ENCODE results near the gene VPS33A. TPM values are rescaled to one million over a fixed set of nuclear protein-coding genes. Genes with fewer than 3 reads are reported as not detected.
A peak's percentile ranks its signal among the peaks of the same experiment; 100 is the strongest.
"Not testable (repeated sequence)": the region's sequence is repeated elsewhere in the genome, so short reads cannot be mapped to it uniquely, and the experiment has no call there.

The VPS33A gene
- polyA plus RNA-seq, 3 donors = 16.6 to 19.1 (median 18.2) TPM

- DNase-seq (ENCODE audit: extremely low read depth in 1 of 11, low read depth in 9 of 11, low spot score in 4 of 11) = no peak
Observed at GRCh38 chr12:122276242-122276641, 9.9 kb upstream of the VPS33A start.

- DNase-seq (ENCODE audit: extremely low read depth in 1 of 11, low read depth in 9 of 11, low spot score in 4 of 11) = no peak
Observed at GRCh38 chr12:122275459-122275858, 9.2 kb upstream of the VPS33A start.

GRCh38 chr12:122265886-122266229, 436 bp downstream of the VPS33A start:
- DNase-seq (ENCODE audit: extremely low read depth in 1 of 11, low read depth in 9 of 11, low spot score in 4 of 11) = peak in 2 of 11 donors; percentile 4 to 8

- DNase-seq (ENCODE audit: extremely low read depth in 1 of 11, low read depth in 9 of 11, low spot score in 4 of 11) = no peak
Observed at GRCh38 chr12:122265476-122265875, 818 bp downstream of the VPS33A start.

- DNase-seq (ENCODE audit: extremely low read depth in 1 of 11, low read depth in 9 of 11, low spot score in 4 of 11) = not testable (repeated sequence)
Observed at GRCh38 chr12:122260735-122261134, 5.6 kb downstream of the VPS33A start.

- DNase-seq (ENCODE audit: extremely low read depth in 1 of 11, low read depth in 9 of 11, low spot score in 4 of 11) = not testable (repeated sequence)
Observed at GRCh38 chr12:122258939-122259338, 7.4 kb downstream of the VPS33A start.

- DNase-seq (ENCODE audit: extremely low read depth in 1 of 11, low read depth in 9 of 11, low spot score in 4 of 11) = not testable (repeated sequence)
Observed at GRCh38 chr12:122258462-122258861, 7.8 kb downstream of the VPS33A start.

- no peak for DNase-seq (ENCODE audit: extremely low read depth in 1 of 11, low read depth in 9 of 11, low spot score in 4 of 11)
Observed at GRCh38 chr12:122250536-122250935, 15.8 kb downstream of the VPS33A start.

GRCh38 chr12:122250047-122250446, 16.2 kb downstream of the VPS33A start:
- no peak for DNase-seq (ENCODE audit: extremely low read depth in 1 of 11, low read depth in 9 of 11, low spot score in 4 of 11)

- DNase-seq (ENCODE audit: extremely low read depth in 1 of 11, low read depth in 9 of 11, low spot score in 4 of 11) = no peak
Observed at GRCh38 chr12:122245553-122245952, 20.7 kb downstream of the VPS33A start.

- DNase-seq (ENCODE audit: extremely low read depth in 1 of 11, low read depth in 9 of 11, low spot score in 4 of 11) = no peak
Observed at GRCh38 chr12:122244565-122245371, 21.5 kb downstream of the VPS33A start.

GRCh38 chr12:122243965-122244364, 22.3 kb downstream of the VPS33A start:
- no peak for DNase-seq (ENCODE audit: extremely low read depth in 1 of 11, low read depth in 9 of 11, low spot score in 4 of 11)

GRCh38 chr12:122238861-122239260, 27.4 kb downstream of the VPS33A start:
- no peak for DNase-seq (ENCODE audit: extremely low read depth in 1 of 11, low read depth in 9 of 11, low spot score in 4 of 11)

GRCh38 chr12:122235741-122236140, 30.6 kb downstream of the VPS33A start:
- no peak for DNase-seq (ENCODE audit: extremely low read depth in 1 of 11, low read depth in 9 of 11, low spot score in 4 of 11)

GRCh38 chr12:122232691-122233090, 33.6 kb downstream of the VPS33A start:
- no peak for DNase-seq (ENCODE audit: extremely low read depth in 1 of 11, low read depth in 9 of 11, low spot score in 4 of 11)

- no peak for DNase-seq (ENCODE audit: extremely low read depth in 1 of 11, low read depth in 9 of 11, low spot score in 4 of 11)
Observed at GRCh38 chr12:122230798-122231197, 35.5 kb downstream of the VPS33A start.

GRCh38 chr12:122228092-122228491, 38.2 kb downstream of the VPS33A start:
- DNase-seq (ENCODE audit: extremely low read depth in 1 of 11, low read depth in 9 of 11, low spot score in 4 of 11) = no peak

- no peak for DNase-seq (ENCODE audit: extremely low read depth in 1 of 11, low read depth in 9 of 11, low spot score in 4 of 11)
Observed at GRCh38 chr12:122227341-122227740, 39.0 kb downstream of the VPS33A start.

GRCh38 chr12:122226366-122227125, 39.7 kb downstream of the VPS33A start:
- DNase-seq (ENCODE audit: extremely low read depth in 1 of 11, low read depth in 9 of 11, low spot score in 4 of 11) = no peak

- peak; percentile 94 to 100 (median 99) for DNase-seq (ENCODE audit: extremely low read depth in 1 of 11, low read depth in 9 of 11, low spot score in 4 of 11)
Observed at GRCh38 chr12:122225683-122226365, 40.5 kb downstream of the VPS33A start, which contains the start of gene DIABLO. TSS of gene DIABLO (minus strand) at chr12:122226052. CDS start at chr12:122226014, 38 bp downstream.
